Embryonic facial prominence (tissue), 1 donor: ENCODE measurements around the gene NRXN3.
A peak's percentile ranks its signal among the peaks of the same experiment; 100 is the strongest.

ENCODE experiments used
- DNase-seq: peaks from one replicate; pipeline ENCODE4 v3.0.0-alpha.2; 2016; ENCODE audit errors: extremely low spot score

Gene NRXN3

DNA sequence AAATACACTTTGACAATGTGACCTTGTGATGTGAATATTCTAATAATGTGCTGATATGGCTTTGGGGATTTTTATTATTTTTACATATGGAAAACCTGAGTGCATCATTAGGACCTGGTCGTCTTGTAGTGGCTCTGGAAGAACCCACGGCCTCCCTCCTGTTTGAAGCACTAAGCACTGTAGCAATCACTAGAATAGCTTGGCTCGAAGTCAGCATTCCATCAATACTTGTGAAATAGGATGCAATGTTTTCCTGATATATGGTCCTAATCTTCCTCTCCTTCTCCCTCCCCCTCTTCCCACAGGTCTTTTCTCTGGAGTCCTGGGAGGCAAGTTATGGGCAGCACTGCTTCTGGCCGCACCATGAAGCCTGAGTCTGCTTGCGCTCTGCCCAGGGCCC is 71.9 kb downstream of the NRXN3 start:
- DNase-seq: no peak

DNA sequence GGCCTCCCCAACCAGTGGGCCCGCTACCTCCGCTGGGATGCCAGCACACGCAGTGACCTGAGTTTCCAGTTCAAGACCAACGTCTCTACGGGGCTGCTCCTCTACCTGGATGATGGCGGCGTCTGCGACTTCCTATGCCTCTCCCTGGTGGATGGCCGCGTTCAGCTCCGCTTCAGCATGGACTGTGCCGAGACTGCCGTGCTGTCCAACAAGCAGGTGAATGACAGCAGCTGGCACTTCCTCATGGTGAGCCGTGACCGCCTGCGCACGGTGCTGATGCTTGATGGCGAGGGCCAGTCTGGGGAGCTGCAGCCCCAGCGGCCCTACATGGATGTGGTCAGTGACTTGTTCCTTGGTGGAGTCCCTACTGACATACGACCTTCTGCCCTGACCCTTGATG is 73.0 kb downstream of the NRXN3 start:
- DNase-seq: no peak

DNA sequence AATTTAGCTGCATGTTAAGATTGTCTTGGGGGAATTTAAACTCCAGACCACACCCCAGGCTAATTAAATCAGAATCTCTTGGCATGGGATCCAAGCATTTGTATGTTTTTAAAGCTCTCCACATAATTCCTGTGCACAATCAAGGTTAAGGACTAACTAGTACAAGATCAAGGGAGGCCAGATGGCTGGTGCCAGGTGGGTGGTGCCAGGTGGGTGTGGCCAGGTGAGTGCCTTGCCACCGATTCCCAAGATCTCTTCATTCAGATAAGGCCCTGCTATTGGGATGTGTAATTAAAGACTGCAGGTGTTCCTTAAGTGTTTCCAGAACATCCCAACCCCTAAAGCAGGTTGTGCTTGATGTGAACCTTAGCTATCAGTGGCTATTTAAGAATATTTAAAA is 75.1 kb downstream of the NRXN3 start:
- DNase-seq: no peak

DNA sequence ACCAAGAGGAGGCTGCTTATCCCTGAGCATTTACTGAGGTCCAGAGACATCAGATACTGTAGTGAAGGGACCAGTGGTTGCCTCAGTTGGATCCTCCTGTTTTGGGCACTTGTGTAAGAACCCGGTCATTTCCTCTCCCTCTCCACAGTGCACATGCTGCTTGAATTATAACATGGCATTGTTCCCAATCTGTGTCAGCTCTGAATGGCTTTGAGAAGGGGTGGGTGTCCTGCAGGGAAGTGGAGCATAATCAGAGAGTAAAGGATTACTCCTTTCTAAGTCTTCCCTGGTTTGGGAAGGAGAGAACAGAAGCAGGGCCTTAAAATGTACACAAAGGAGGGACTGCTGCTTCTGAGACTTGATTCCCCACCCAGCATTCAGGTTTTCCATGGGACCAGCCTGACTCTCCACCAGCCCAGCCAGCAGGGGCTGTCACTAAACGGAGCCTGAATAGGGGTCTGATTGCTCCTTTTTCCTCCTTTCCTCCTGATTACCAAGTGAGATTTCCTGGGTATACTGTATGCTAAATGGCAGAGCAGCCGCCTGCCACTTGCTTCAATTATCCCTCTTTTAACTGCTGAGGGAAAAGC is 78.4 kb downstream of the NRXN3 start:
- peak; percentile 7 for DNase-seq

DNA sequence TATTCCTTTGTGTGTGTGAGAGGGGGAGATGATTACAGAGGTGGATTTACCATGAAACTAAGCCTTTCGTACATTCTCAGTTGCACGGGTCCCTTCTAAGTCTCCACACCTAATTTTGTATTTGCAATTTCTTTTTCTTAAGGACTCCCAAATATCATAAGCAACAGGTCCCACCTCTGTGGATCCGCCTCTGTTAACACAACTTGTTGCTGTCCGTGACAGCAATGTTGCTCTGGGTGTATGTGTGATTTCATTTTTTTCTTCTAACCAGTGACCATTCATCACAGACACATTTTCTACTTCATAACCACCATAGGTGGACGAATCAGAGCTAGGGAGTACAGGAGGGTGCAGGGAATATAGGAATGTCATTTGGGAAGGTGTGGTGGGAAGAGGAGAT is 81.1 kb downstream of the NRXN3 start:
- no peak for DNase-seq

DNA sequence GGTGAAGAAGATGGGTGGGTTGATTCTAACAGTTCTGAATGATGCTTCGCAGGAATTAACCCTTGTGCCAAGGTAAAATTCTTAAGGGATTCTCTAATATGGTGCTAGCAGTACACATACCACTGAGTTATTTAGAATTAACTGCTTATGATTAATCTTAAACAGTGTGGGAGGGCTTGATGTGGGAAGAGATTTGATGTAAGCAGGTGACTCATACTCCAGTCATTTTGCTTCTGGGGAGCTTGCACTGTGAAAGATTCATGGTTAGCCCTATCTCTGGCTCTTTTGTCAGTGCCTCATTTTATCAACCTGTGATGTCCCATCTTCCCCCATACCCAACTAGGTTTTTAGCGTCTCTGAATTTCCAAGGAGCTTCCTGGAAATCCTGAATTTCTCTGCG is 83.8 kb downstream of the NRXN3 start:
- DNase-seq: no peak

DNA sequence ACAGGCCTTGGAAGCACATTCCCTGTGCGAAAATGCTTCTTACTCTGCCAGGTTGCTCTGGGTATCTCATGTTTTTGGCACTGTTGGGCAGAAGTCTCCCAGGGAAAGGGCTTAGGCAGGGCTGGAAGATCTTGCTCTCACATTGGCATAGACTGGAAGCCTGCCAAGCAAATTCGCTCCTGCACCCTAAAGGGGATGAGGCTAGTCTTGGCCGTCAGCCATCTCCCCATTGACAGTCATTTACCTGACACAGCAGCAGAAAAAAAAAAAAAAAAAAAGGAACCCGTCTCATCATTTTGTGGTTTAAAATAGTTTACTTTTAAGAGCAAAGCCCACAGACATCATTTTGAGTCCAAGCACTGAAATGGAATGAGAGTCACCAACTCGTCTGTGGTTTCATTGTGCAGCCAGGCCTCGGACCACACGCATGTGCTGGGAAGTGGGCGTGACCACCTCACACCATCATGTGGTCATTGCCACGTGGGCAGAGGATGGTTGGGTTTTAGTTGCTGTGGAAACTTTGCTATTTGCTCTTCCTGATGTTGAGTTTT is 84.8 kb downstream of the NRXN3 start:
- no peak for DNase-seq

DNA sequence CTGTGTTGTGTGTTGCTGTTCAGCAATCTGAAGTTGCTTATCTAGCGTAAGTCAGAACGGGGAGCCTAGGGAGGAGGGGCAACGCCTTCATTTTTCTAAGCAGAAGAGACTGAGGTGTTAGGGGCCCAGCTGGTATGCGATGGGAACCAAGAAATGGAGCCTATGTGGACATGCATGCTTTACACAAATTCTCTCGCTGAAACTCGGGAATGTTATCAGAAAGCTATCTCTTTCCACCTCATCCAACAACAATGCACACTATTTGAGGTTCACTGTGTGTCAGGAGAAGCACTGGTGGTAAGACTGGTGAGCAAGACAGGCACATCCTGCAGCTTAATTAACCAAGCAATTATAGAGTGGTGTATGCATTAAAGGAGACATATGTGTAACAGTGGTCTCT is 89.7 kb downstream of the NRXN3 start:
- DNase-seq: no peak

DNA sequence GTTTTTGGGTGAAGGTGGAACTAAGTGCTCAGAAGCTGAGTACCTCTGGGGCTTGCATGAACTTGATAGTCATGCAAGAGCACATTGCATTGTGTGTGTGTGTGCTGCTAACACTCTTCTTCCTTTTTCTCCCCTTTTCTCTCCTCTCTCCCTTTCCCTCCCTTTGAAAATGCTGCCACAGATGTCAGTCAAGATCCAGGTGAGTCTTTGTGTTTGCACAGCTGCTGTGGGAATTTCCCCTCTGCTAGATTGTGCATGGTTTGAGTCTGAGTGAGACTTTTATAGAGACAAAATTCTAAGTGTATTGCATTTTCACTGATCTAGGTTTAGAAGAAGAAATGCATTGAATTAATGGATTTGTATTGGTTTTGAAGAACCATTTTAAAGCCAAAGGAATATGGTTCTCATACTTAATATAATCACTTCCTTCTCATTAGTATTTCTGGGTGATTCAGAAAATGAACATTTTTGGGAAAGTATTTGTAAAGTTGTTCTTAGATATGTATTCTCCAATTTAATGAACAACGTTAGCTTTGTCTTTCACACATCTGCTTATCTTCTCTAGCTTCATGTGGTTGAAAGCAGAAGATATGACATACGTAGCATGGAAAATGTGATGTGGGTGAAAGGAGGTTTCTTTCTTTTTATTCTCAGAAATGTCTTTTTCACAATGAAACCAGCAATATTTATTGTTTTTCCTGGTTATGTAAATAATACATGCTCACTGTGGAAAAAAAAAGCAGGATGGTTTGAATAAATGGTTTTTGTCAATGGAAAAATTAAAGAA is 108.5 kb downstream of the NRXN3 start:
- DNase-seq: no peak

DNA sequence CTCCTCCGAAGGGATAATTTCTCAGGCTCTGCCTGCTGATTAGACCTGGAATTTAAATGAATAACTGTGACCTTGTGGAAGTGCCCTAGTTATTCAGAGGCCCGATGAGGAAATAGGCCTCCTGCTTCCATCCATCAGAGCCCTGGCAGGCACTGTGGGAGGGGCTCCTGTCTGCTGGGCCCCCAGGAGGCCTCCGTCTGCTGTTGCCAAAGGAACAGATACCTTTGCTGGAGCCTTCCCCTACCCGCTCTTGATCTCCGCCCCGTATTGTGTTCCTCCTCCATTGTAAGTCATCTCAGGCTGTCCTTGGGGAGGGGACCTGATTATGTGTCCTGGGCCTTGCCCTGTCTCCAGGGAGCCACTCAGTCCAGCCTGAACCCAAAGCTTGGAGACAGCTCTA is 112.3 kb downstream of the NRXN3 start:
- no peak for DNase-seq

DNA sequence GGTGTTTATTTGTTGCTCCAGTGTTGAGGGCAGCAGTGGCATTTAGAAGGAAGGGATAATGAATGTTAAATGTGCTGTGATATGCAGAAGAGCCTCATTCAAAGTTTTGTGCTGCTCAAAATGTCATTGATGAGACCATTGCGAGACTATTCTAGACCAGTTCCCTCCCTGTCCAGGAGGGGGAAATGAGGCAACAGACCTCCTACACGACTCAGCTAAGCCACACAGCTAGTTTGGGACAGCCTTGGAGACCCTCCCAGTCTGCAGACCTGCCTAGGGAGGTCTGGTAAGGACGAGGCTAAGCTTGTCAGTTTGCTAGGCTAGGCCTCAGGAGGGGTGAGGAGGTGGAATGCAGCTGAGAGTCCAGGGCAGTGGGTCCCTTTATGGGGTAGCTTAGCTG is 116.0 kb downstream of the NRXN3 start:
- no peak for DNase-seq

DNA sequence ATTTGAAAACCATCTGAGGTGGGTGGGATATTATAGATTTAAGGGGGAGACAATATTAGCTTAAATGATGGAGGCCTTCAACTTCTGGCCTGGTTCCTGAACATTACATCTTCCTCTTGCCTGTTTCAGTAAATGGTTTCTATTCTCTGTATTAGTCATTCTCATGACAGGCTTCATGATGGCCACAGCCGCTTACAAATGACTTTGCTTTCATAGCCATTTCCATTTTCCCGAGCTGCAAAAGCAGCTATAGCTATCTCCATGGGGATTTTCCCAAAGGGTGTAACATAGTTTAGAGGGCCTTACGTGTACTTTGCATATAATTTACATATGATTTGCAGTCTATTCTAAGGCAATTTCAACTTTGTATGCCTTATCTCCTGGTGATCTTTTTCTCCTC is 121.8 kb downstream of the NRXN3 start:
- DNase-seq: no peak

DNA sequence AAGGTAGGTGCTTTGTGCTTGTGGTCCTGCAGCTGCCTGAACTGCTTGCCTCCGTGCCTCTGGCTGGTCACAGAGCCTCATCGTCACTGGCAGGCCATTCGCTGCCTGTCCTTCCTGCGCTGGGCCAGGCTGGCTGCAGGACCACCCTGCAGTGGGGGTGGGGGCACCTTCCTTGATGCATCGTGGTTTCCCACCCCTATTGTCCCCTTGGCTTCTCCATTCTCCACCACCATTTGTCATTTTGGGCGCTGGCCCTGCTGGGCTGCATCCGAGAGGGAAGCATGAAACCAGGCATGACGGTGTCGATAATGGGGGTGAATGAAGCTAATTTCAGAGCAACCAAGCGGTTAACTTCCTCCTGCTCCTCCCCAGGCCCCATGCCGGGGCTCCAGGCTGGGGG is 127.7 kb downstream of the NRXN3 start:
- no peak for DNase-seq

DNA sequence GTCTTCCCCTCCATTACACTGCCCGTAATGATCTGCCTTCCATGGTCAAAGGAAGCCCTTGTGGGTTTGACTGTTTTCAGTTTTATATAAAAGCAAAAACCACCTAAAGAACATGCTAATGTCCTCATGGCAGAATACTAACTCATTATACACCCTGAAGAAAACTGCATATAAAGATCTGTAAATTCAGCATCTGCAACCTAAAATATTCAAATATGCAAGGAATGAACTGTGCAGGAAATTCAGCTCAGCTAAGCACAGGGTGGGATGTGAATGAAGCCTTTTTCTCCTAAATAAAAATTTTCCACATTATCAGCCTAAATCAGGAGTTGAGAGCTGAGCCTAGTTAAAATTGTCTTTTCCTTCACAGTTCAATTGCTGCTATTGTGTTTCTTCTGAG is 128.1 kb downstream of the NRXN3 start:
- DNase-seq: no peak

DNA sequence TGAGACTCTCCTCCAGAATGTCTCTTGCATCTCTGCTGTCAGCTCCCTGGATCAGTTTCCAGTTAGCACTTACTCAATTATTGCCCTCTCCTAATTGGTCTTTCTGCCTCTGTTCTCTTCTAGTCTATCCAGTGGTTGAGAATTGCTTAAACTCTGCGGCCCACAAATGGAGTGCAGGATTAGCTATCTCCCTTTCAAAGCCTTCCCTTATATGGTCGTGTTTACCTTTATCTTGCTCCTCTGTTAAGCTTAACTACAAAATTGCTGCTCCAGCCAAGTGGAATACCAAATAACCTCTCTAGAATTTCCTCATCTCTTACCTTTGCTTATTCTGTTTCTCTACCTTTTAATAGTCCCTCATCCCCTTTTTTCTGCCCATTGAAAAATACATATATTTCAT is 132.7 kb downstream of the NRXN3 start:
- no peak for DNase-seq

DNA sequence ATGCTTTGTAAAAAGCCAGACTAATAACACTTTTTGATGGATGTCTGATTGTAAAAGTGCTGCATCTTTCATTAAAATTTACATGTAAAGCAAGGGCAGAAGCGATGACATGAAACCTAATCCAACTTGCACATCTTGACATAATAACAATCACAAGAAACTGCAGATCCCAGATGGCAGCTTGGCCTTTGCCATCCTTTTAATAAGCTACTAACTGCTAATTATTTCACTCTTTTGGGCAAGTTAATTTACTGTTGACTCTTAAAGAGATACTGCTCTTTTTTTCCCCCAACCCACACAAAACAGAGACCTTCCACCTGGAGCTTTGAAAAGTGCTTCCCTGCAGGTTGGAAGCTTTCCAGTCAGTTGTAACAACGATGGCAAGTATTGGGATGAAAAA is 137.5 kb downstream of the NRXN3 start:
- no peak for DNase-seq

DNA sequence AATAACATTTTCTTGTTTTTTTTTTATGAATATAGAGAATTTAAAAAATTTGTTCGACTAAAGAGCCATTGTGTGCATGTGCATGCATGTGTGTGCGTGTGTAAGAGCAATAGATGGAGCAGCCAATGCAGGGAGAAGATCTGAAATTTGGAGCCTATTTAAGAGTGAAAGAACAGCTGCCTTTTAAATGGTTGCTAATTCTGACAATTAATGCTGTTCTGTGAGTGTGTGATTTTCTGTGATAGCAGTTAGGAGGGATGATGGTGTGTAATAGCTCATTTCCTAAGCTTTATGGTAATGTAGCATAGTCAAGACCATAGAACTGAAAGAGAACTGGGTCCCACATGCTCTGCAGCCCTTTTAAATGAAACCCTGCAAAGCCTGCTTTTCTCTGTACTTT is 137.9 kb downstream of the NRXN3 start:
- DNase-seq: no peak

DNA sequence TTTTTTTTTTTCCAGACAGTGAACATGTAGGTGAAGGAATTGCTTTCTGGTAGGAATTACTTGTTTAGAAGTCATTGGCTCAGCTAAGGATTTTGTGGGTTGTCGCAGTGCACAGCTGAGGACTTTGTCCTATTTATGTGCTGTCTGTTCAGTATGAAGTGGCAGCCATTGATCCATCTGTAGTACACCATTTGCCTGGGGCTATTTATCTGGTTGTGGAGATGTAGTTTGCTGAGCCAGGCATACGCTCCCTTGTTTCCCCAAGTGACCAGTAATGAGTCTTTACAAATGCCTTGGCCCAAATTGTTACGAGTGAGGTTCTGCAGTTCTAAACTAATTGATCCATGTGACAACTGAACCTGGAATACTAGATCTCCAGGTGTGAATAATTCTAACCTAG is 140.1 kb downstream of the NRXN3 start:
- no peak for DNase-seq

DNA sequence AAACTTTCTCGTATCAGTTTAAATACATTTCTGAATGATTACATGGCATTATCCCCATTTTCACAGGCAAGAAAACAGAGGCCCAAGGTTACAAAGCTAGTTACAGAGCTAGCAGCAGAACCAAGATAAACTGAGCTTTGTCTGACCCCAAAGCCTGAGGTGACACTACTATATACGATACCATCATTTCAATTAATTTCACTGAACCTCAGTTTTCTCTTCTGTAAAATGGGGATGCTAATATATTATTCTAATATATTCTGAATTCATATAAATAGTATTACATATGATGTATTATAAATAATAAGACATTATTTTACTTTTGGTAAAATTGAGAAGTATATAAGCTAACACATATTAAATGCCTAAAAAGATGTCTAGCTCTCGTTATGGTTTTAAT is 143.3 kb downstream of the NRXN3 start:
- DNase-seq: no peak

DNA sequence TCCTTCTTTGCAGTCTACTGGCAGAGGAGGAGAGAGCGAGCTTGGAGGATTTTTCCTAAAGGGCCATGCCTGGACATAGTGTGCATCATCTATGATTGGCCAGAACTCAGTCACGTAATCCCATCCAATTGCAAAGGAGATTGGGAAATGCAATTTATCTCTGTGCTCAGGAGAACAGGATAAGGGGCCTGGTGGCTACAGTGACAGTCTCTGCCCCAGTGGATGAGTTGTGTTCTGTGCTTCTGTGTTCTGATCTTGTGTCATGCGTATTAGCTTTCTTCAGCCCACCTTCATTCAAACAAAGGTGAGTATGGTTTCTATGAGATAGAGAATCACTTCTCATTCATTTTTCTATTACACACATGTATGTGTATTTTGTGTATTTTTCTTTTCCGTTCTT is 144.3 kb downstream of the NRXN3 start:
- no peak for DNase-seq

DNA sequence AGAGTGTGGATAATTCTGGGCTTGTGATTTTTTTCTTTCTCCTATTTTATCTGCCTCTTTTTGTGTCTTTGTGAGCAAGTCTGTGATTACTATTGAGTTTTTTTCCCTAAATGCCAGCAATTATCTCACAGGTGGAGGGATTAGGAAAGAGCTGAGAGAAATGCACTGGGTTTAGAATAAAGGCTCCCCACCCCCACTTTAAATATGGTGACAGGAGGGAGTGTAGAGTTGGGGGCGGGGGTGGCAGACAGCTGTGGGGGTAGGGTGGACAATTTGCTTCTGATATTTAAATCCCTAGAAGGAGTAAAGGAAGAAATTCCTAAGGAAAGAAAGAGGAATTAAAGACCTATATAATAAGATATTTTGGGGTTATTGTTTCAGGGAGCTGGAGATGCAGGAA is 145.9 kb downstream of the NRXN3 start:
- no peak for DNase-seq

DNA sequence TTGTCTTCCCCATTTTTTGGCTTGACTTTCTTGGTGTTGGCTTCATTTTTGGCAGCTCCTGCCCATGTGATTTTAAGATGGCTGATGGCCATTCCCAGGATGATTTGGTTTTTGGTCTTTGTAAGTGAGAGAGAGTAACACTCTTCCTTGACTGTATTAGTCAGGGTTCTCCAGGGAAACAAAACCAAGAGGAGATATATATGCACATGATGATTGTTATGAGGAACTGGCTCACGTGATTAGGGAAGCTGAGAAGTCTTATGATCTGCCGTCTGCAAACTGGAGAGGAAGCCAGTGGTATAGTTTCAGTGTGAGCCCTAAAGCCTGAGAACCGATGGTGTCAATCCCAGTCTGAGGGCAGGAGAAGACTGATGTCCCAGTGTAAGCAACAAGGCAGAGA is 146.6 kb downstream of the NRXN3 start:
- DNase-seq: no peak

DNA sequence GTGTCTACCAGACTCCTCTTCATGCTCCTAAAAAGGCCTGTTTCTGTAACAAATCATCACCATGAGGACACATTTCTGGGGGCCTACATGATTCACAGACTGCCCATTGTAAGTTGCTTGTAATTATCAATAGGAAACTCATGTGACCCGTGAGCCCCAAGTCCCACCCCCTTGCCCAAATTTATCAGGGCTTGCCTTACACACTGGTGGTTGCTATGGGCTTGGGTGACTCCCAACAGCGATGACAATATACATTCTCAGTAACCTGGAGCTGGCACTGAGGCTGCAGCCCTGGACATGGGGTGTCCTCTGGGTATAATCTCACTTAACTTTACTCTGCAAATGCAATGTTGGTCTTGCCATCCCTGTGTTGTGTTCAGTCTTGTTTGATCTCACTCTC is 149.2 kb downstream of the NRXN3 start:
- no peak for DNase-seq
